Measurements from ENCODE around the gene DOCK9.

Gene DOCK9

GRCh38 chr13:98821372-98822224 is 156.3 kb downstream of the DOCK9 start:
- Histone ChIP-seq H3K27ac (no peak overlapping the region), H3K79me2 (no peaks in the 10 kb centered on the region), H3K9ac (no peak overlapping the region), H3K27me3 (ENCODE audit: control insufficient read depth, insufficient read depth, low read length) (no peaks in the 10 kb centered on the region), H3K36me3 (ENCODE audit: control insufficient read depth, insufficient read depth, low read length) (no peaks in the 10 kb centered on the region), H3K4me3 (ENCODE audit: low read depth, low read length) (no peak overlapping the region), H3K4me1 (no peaks in the 10 kb centered on the region), H2AFZ (no peak overlapping the region), H3K9me3 (ENCODE audit: control insufficient read depth, low read length) (no peaks in the 10 kb centered on the region), H3K4me2 (ENCODE audit: low read length) (no peak overlapping the region)
- no peak for TF ChIP-seq CTCF (IDR thresholded peaks at IDR 0.05)

- no peak overlapping the region for H3K4me3 ChIP-seq (ENCODE audit: low read depth, low read length)
- TF ChIP-seq CTCF (IDR thresholded peaks at IDR 0.05): no peak
- no peaks in the 10 kb centered on the region for H3K36me3 ChIP-seq (ENCODE audit: control insufficient read depth, insufficient read depth, low read length)
- H3K27me3 ChIP-seq (ENCODE audit: control insufficient read depth, insufficient read depth, low read length): no peaks in the 10 kb centered on the region
- H2AFZ ChIP-seq: no peak overlapping the region
- no peaks in the 10 kb centered on the region for H3K79me2 ChIP-seq
- no peak overlapping the region for H3K9ac ChIP-seq
- H3K9me3 ChIP-seq (ENCODE audit: control insufficient read depth, low read length): no peaks in the 10 kb centered on the region
- H3K4me2 ChIP-seq (ENCODE audit: low read length): no peak overlapping the region
- H3K4me1 ChIP-seq: no peaks in the 10 kb centered on the region
- no peak overlapping the region for H3K27ac ChIP-seq
Observed at GRCh38 chr13:98820744-98821371, 157.0 kb downstream of the DOCK9 start.

- H3K4me3 ChIP-seq (ENCODE audit: low read depth, low read length): no peak overlapping the region
- no peaks in the 10 kb centered on the region for H3K9me3 ChIP-seq (ENCODE audit: control insufficient read depth, low read length)
- TF ChIP-seq CTCF (IDR thresholded peaks at IDR 0.05): no peak
- no peak overlapping the region for H3K4me2 ChIP-seq (ENCODE audit: low read length)
- no peaks in the 10 kb centered on the region for H3K79me2 ChIP-seq
- H3K27me3 ChIP-seq (ENCODE audit: control insufficient read depth, insufficient read depth, low read length): no peaks in the 10 kb centered on the region
- no peak overlapping the region for H3K9ac ChIP-seq
- no peaks in the 10 kb centered on the region for H3K4me1 ChIP-seq
- H3K27ac ChIP-seq: no peak overlapping the region
- H2AFZ ChIP-seq: no peak overlapping the region
- no peaks in the 10 kb centered on the region for H3K36me3 ChIP-seq (ENCODE audit: control insufficient read depth, insufficient read depth, low read length)
Observed at GRCh38 chr13:98820300-98820699, 157.6 kb downstream of the DOCK9 start.

- Histone ChIP-seq H3K4me2 (ENCODE audit: low read length) (no peak overlapping the region), H3K4me3 (ENCODE audit: low read depth, low read length) (no peak overlapping the region), H3K4me1 (no peaks in the 10 kb centered on the region), H3K27ac (no peak overlapping the region), H3K9ac (no peak overlapping the region), H2AFZ (no peak overlapping the region), H3K36me3 (ENCODE audit: control insufficient read depth, insufficient read depth, low read length) (no peaks in the 10 kb centered on the region), H3K27me3 (ENCODE audit: control insufficient read depth, insufficient read depth, low read length) (no peaks in the 10 kb centered on the region), H3K79me2 (no peaks in the 10 kb centered on the region), H3K9me3 (ENCODE audit: control insufficient read depth, low read length) (no peaks in the 10 kb centered on the region)
- no peak for TF ChIP-seq CTCF (IDR thresholded peaks at IDR 0.05)
Observed at GRCh38 chr13:98819382-98820010, 158.4 kb downstream of the DOCK9 start.

Measured in parathyroid adenoma (tissue), 2 donors.